ENCODE data around the gene CMTM3.
"Not testable (repeated sequence)": the region's sequence is repeated elsewhere in the genome, so short reads cannot be mapped to it uniquely, and the experiment has no call there.

CMTM3 gene, protein sequence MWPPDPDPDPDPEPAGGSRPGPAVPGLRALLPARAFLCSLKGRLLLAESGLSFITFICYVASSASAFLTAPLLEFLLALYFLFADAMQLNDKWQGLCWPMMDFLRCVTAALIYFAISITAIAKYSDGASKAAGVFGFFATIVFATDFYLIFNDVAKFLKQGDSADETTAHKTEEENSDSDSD

GRCh38 chr16:66604376-66605176 is at the start of gene CMTM3:
Gene CMTM3, plus strand, starts transcription at chr16:66604704. Its CDS starts 102 bp downstream, at chr16:66604806.
- no peak for DNase-seq (ENCODE audit: low read depth)

DNA sequence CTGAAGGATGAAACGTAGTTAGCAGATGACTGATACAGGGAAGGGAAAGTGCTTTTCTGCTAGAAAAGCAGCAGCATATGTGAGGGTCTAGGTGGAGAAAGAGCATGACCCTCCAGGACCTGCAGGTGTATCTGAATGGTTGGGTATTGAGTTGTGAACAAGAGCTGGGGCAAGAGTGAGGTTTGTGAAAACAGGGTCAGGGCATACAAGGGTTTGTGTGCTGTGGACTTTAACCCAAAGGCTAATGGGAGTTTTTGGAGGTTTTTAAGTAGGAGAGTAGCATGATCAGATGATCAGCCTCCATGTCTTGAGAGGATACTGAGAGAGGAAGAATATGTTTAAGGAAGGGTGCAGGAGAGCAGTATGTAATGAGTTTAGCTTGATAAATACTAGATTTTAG is 44.4 kb upstream of the CMTM3 start:
- DNase-seq (ENCODE audit: low read depth): no peak

- DNase-seq (ENCODE audit: low read depth): no peak
Measured at GRCh38 chr16:66561381-66562080, 43.0 kb upstream of the CMTM3 start.

- DNase-seq (ENCODE audit: low read depth): no peak
Measured at GRCh38 chr16:66562409-66562808, 42.1 kb upstream of the CMTM3 start.

DNA sequence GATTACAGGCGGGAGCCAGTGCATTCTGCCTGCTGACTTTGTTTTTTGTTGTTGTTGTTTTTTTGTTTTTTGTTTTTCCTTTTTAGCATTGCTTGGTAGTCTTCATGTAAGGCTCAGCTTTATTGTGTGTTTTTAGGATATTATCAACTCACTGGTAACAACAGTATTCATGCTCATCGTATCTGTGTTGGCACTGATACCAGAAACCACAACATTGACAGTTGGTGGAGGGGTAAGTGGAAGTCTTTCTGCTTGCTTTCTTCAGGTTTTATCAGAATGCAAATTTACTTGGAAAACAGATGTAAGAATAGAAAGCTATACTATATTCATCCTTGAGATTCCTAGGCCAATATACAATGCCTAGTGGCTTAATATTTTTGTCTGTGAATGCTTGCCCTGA is 41.5 kb upstream of the CMTM3 start:
- DNase-seq (ENCODE audit: low read depth): no peak

DNA sequence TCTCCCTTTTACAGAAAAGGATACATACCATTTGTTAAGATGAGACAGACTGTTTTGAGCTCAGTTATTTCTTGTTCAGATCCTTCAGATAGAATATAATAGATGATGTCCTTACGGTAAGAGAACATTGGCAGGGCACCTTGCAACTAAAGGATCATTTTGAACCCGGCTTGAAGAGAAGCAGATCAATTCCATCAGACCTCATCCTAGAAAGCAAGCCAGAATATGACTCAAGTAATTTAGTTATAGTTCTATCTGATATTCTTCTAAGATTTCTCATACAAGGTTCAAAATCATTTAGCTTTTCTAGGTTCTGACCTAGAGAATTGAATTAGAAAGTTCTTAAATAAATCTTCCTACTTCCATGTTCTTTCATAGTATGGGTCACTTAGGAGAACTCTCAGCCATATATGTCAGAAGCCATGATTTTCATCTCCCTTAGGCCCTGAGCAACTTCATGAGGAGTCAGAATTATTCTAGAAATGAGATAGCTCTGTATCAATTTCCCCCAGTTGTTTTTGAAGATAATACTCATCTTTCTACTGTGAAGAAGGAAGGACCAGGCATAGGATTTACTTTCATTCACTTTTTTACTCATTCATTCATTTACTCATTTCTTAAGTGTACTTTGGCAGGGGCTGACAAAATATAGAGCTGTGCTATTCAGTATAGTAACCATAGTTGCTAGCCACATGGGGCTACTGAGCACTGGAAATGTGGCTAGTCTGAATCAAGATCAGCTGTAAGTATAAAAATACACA is 40.8 kb upstream of the CMTM3 start:
- no peak for DNase-seq (ENCODE audit: low read depth)

DNA sequence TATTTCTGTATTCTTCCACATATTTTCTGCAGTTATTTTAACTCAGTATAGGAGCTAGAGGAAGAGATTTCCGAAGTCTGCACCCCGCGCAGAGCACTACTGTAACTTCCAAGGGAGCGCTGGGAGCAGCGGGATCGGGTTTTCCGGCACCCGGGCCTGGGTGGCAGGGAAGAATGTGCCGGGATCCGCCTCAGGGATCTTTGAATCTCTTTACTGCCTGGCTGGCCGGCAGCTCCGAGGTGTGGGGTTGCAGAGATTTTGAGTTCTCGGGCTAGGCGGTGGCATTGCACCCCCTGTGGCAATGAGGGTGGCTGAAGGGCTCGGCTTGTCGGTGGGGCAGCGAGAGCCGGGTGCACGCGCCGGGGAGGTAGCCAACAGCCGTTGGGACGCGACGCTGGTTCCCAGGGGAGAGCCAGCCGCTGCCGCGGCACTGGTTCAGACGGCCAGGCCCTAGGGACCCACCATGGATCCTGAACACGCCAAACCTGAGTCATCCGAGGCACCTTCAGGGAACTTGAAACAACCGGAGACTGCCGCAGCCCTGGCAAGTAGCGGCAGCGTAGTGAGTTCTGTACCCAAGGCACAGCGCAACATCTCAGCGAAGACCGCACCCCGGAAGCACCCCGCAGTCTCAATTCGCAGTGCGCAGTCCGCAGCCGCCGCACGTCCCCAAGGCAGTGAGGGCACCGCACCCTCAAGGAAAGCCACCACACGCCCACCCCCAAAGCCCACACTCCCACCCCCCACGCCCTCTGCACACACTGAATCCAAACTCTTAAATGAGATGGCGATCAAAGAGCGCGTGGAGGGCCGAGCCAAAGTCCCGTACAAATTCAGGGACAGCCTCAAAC is 38.2 kb upstream of the CMTM3 start, which contains the start of gene CMTM1:
TSS of gene CMTM1 (plus strand) at position 389 of the 851 bp plus-strand sequence. CDS start at position 464, 75 bp downstream.
- DNase-seq (ENCODE audit: low read depth): no peak

DNA sequence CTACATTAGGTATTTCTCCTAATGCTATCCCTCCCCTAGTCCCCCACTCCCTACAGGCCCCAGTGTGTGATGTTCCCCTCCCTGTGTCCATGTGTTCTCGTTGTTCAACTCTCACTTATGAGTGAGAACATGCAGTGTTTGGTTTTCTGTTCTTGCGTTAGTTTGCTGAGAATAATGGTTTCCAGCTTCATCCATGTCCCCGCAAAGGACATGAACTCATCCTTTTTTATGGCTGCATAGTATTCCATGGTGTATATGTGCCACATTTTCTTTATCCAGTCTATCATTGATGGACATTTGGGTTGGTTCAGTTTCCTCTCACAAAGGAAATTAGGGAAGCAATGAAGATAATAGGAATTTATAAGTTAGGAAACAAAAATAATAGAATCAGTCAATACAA is 37.2 kb upstream of the CMTM3 start:
- DNase-seq (ENCODE audit: low read depth): not testable (repeated sequence)

- DNase-seq (ENCODE audit: low read depth): no peak
Measured at GRCh38 chr16:66568355-66568754, 36.1 kb upstream of the CMTM3 start.

GRCh38 chr16:66569131-66569530 is 35.4 kb upstream of the CMTM3 start:
- no peak for DNase-seq (ENCODE audit: low read depth)

DNA sequence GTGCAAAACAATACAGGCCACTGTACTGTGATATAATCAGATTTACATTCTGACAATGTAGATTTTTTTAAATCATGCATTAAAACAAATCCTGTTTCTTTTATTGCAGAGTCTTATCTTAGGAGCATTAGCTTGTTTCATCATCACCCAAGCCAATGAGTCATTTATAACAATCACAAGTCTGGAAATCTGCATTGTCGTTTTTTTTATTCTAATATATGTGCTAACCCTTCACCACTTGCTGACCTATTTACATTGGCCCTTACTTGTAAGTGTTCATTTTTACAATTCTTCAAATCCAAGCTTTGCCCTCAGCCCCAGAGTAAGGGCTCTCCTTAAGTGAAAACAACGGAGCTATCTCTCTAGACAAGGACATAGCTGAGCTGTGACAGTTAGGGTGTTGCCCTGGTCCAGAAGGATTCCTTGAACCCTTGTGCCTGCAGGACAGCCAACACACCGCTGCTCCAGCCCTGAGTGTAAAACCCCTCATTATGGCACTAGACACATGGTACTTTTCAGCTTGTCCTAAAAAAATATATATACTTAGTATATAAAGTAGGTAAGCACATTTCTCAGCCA is 34.6 kb upstream of the CMTM3 start:
- no peak for DNase-seq (ENCODE audit: low read depth)

GRCh38 chr16:66572356-66572755 is 32.1 kb upstream of the CMTM3 start:
- DNase-seq (ENCODE audit: low read depth): no peak

DNA sequence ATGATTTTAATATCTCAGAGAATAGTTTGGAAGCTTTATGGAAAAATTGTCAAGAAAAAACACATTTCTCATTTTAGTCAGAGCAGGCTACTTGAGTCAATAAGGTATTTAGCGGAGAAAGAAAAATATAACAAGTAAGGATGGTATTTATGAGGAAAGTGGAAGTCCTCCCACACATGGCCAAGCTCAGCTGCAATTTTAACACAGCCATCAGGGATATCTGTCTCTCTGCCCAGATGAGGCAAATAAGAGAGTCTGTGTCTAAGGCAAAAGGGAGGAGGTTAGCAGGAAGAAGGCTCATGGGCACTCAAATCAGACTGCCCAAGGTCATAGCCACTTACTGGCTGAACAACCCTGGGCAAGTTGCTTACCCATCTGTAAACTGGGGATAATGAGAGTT is 30.4 kb upstream of the CMTM3 start:
- no peak for DNase-seq (ENCODE audit: low read depth)

DNA sequence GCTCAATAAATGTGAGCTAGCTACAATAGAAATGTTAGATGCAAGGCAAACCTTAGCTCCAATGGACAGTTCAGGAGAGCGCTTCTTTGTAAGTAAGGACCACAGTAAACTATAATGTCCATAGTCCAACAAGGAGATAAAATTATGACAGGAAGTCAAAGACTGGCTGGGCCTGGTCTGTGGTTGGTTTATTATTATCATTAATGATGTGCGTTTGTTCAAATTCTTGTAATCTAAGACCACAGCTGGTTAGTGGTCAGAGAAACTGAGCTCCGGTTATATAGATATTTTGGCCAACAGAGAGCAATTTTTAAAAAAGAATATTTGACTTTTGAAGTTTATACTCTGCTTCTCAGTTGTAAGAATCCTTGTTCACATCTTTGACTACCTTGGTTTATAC is 30.0 kb upstream of the CMTM3 start:
- no peak for DNase-seq (ENCODE audit: low read depth)

DNA sequence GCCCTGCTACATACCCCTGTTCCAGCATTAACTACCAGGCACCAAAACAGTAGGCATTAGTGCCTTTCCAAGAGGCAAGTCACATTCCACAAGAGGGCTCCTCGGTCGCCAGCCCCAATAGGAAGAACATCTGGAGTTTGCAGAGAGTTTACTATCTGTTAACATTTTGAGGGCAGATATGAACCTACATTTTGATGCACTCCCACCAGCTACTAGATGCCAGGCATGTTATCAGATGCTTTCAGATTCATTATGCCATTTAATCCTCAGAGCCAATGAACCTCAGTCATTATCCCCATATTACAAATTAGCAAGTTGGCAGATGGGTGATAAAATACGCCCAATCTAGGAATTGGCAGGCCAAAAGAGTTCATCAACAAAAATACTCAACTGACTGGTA is 29.4 kb upstream of the CMTM3 start:
- no peak for DNase-seq (ENCODE audit: low read depth)

DNA sequence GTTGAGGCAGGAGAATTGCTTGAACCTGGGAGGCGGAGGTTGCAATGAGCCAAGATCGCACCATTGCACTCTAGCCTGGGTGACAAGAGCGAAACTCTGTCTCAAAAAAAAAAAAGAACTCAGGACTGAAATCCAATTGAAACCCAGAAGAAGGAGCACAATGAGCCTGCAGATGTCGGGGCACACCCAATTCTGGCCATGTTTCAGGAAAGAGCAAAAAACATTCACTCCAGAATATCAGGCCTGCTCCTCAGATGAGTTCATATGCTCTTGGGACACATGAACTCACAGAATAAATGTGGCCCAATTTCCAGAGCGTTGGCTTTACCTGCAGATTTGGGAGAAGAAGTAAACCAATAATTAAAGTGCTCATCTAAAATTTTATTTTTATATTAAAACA is 28.2 kb upstream of the CMTM3 start:
- DNase-seq (ENCODE audit: low read depth): no peak

DNA sequence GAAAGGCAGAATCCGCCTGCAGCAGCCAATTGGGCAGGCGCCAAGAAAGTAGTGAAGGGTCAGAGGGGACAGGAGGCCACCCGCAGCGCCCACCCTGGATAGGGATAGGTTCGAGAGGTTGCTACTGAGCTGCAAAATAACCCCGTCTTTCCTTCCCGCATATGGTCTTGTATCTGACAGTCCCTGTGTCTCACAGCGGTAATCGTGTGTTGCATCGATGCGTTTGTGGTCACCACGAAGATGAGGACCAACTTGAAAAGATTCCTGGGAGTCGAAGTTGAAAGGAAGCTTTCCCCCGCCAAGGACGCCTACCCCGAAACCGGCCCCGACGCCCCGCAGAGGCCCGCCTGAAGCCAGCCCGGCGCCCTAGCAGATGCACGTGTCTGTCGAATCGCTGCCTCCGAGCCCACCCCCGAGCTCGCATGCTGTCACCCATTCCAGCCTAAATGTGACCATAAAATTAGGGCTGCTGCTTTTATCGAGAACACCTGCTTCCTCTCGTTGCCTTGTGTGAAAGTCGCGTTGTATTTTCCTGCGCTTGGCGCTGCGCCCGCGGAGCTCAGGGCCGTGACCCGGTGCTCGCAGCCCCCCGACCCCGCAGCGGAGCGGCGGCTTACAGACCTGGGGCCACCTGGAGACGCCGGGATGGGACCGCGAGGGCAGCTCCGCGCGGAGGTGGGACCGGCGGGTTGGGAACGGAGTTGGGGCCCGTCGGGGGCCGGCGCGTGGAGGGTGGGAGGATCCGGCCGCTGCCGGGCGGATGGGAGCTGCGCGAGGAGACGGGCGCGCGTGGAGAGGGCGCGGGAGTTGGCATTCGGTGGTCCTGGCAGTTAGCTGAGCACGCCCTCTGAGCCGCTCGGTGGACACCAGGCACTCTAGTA is 25.6 kb upstream of the CMTM3 start, which contains the start of gene CMTM2:
TSS of gene CMTM2 (plus strand) at position 813 of the 881 bp plus-strand sequence. CDS start 145 bp downstream, outside the sequence.
- DNase-seq (ENCODE audit: low read depth): no peak

DNA sequence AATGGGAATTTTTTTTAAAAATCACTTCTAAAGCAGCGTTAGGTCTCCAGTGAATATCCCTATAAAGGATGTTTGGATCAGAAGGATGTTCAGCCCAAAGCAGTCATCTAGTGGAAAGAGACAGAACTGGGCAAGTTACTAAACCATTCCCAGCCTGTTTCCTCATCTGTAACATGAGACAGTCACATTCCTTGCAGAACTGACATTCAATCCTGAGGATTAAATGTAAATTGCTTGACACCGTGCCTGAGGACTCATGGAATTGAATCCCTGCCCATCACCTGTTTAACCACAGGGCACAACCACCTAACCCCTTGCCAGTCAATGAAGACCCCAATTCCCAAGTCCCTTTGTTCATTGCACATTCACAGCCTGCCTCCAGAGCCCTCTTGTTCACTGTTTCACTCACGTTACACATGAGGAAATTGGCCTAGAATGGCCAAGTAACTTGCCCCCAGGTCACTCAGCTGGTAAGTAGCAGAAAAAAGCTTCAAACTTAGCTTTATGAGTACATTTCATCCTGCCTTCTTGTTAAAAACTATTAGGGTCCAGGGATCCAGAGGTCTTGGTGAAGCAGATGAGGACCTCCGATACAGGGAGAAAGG is 23.8 kb upstream of the CMTM3 start:
- no peak for DNase-seq (ENCODE audit: low read depth)

GRCh38 chr16:66581246-66581952 is 23.1 kb upstream of the CMTM3 start:
- no peak for DNase-seq (ENCODE audit: low read depth)
